HepG2 (cell line): ENCODE data around the gene MPIG6B. TPM values are rescaled to one million over a fixed set of nuclear protein-coding genes. Genes with fewer than 3 reads are reported as not detected.

Experiments used
- ATAC-seq: fragments of 200-7000 bp; cut with Tn5 transposase; 3 replicates; pipeline ENCODE4 v1.9.1; 2020; ENCODE audit warnings: mild to moderate bottlenecking, moderate library complexity
- BruUV-seq: library from RNA; stranded (reverse); fragments of 400-500 nt; replicated peaks from 2 replicates; lab custom pipeline; 2021; lab: Mats Ljungman, UMichigan
- CTCF ChIA-PET: fragments of 300-600 bp; formaldehyde crosslinking; extraction: SDS; loops from one replicate; lab custom pipeline; 2021; ENCODE audit warnings: low total read pairs, inconsistent platforms, low intra/inter-chr PET ratio; lab: Yijun Ruan, JAX
- POLR2A ChIA-PET: fragments of 350-600 bp; sonication (Branson Sonifier 250); formaldehyde crosslinking; loops from one replicate; lab custom pipeline; 2020; ENCODE audit warnings: antibody characterized with exemption, inconsistent platforms; lab: Yijun Ruan, JAX
- DNase-seq: peaks from one replicate; pipeline ENCODE4 v3.0.0-alpha.2; 2015; ENCODE audit warnings: low spot score
- FAIRE-seq: peaks from 3 replicates; lab custom pipeline; 2011; peaks lifted over from hg19 to GRCh38; lab: Jason Lieb, UNC
- H2AFZ ChIP-seq: one replicate; pipeline ENCODE4 v1.6.1; 2011; ENCODE audit warnings: low read length, inconsistent platforms
- H3K27ac ChIP-seq: fragments of 300-600 bp; 3 replicates; pipeline ENCODE4 v1.8.0; 2011; ENCODE audit warnings: mixed run types, mild to moderate bottlenecking, mixed read lengths, low read length, inconsistent platforms; ENCODE audit not compliant: insufficient read depth; ENCODE audit errors: extremely low read length
- H3K27me3 ChIP-seq, 2 experiments: fragments of 200-600 bp in 1 of 2; 2 replicates in 1 of 2; 3 replicates in 1 of 2; pipeline versions ENCODE4 v1.6.0 to v1.8.0; 2011; ENCODE audit warnings: low read length in 2 of 2, mild to moderate bottlenecking in 2 of 2, moderate library complexity in 2 of 2, inconsistent platforms in 1 of 2; ENCODE audit not compliant: insufficient read depth in 2 of 2, control insufficient read depth in 1 of 2
- H3K36me3 ChIP-seq, 2 experiments: fragments of 200-600 bp in 1 of 2; replicated peaks in 1 of 2; 2 replicates in 1 of 2; 3 replicates in 1 of 2; pipeline versions ENCODE4 v1.5.1 to v1.8.0; 2011; ENCODE audit warnings: low read length in 2 of 2, inconsistent platforms in 1 of 2; ENCODE audit not compliant: insufficient read depth in 2 of 2, control insufficient read depth in 1 of 2
- H3K4me1 ChIP-seq: 2 replicates; pipeline ENCODE4 v1.5.1; 2012; ENCODE audit warnings: low read length, inconsistent platforms; ENCODE audit not compliant: insufficient read depth
- H3K4me2 ChIP-seq: 2 replicates; pipeline ENCODE4 v1.6.0; 2011; ENCODE audit warnings: low read depth, low read length, inconsistent platforms
- H3K4me3 ChIP-seq, 3 experiments: fragments of 200-600 bp in 1 of 3; sonication (generic), shearing (Covaris generic) in 1 of 3; replicated peaks in 1 of 3; 2 replicates each; pipeline ENCODE4 v1.5.1; 2011 to 2016; ENCODE audit warnings: low read length in 3 of 3, inconsistent platforms in 2 of 3, low read depth in 2 of 3, mild to moderate bottlenecking in 2 of 3, control low read depth in 1 of 3, mixed read lengths in 1 of 3; ENCODE audit not compliant: insufficient read depth in 1 of 3
- H3K79me2 ChIP-seq: one replicate; pipeline ENCODE4 v1.6.1; 2011; ENCODE audit warnings: low read length, inconsistent platforms; ENCODE audit not compliant: insufficient read depth
- H3K9ac ChIP-seq: 2 replicates; pipeline ENCODE4 v1.6.0; 2011; ENCODE audit warnings: mild to moderate bottlenecking, low read depth, low read length, inconsistent platforms; ENCODE audit not compliant: insufficient read depth
- H3K9me3 ChIP-seq: 2 replicates; pipeline ENCODE4 v1.5.1; 2012; ENCODE audit warnings: mild to moderate bottlenecking, low read length
- H4K20me1 ChIP-seq: 2 replicates; pipeline ENCODE4 v1.6.0; 2011; ENCODE audit warnings: inconsistent platforms, mild to moderate bottlenecking, low read length, moderate library complexity; ENCODE audit not compliant: insufficient read depth
- ARID4A ChIP-seq: sonication (generic); formaldehyde crosslinking; IDR thresholded peaks from 2 replicates; pipeline ENCODE4 v1.5.0; 2020; ENCODE audit warnings: mild to moderate bottlenecking, missing genetic modification reagents, borderline replicate concordance
- ASH2L ChIP-seq: fragments of 300-600, 200-600 bp; sonication (generic); IDR thresholded peaks from 2 replicates; pipeline ENCODE4 v1.7.0; 2017; ENCODE audit warnings: low read depth, mild to moderate bottlenecking, moderate library complexity, mixed read lengths, low read length; ENCODE audit not compliant: insufficient read length
- ATAD3A ChIP-seq: sonication (generic); formaldehyde crosslinking; IDR thresholded peaks from 2 replicates; pipeline ENCODE4 v1.4.0; 2020; ENCODE audit warnings: missing genetic modification reagents
- CCAR2 ChIP-seq: fragments of 200-400 bp; formaldehyde crosslinking; optimal IDR thresholded peaks from 2 replicates; pipeline ENCODE3; 2018; ENCODE audit warnings: low read depth, mild to moderate bottlenecking, low read length, moderate library complexity
- ELK4 ChIP-seq: sonication (generic); formaldehyde crosslinking; IDR thresholded peaks from 2 replicates; pipeline ENCODE4 v1.9.0; 2021; ENCODE audit warnings: missing genetic modification reagents, borderline replicate concordance
- FOXO1 ChIP-seq: sonication (generic); formaldehyde crosslinking; IDR thresholded peaks from 2 replicates; pipeline ENCODE4 v1.4.0; 2020; ENCODE audit warnings: missing genetic modification reagents
- HNF4G ChIP-seq, 2 experiments: sonication (generic) in 1 of 2; formaldehyde crosslinking in 1 of 2; IDR thresholded peaks; 2 replicates each; pipeline versions ENCODE4 v1.4.0 to v1.6.1; 2011 to 2020; ENCODE audit warnings: borderline replicate concordance in 2 of 2, low read depth in 2 of 2, mild to moderate bottlenecking in 2 of 2, low read length in 1 of 2, missing genetic modification reagents in 1 of 2, moderate library complexity in 1 of 2
- KLF13 ChIP-seq: sonication (generic); formaldehyde crosslinking; IDR thresholded peaks from 2 replicates; pipeline ENCODE4 v1.4.0; 2020; ENCODE audit warnings: mild to moderate bottlenecking, missing genetic modification reagents
- PATZ1 ChIP-seq: sonication (generic); formaldehyde crosslinking; IDR thresholded peaks from 2 replicates; pipeline ENCODE4 v1.4.0; 2020; ENCODE audit warnings: missing genetic modification reagents
- SOX6 ChIP-seq, 2 experiments: fragments of 450-650 bp in 1 of 2; sonication (generic) in 1 of 2; formaldehyde crosslinking in 1 of 2; IDR thresholded peaks; 2 replicates each; pipeline versions ENCODE4 v1.4.0 to v1.6.1; 2017 to 2020; ENCODE audit warnings: antibody characterized with exemption in 1 of 2, mild to moderate bottlenecking in 1 of 2, missing genetic modification reagents in 1 of 2
- TOE1 ChIP-seq: sonication (generic); formaldehyde crosslinking; IDR thresholded peaks from 2 replicates; pipeline ENCODE4 v1.4.0; 2020; ENCODE audit warnings: mild to moderate bottlenecking, missing genetic modification reagents
- XRCC5 ChIP-seq: fragments of 200-400 bp; formaldehyde crosslinking; optimal IDR thresholded peaks from 2 replicates; pipeline ENCODE3; 2017; ENCODE audit warnings: mild to moderate bottlenecking, low read length
- ZC3H13 ChIP-seq: sonication (generic); formaldehyde crosslinking; IDR thresholded peaks from 2 replicates; pipeline ENCODE4 v1.8.1; 2023; ENCODE audit warnings: mild to moderate bottlenecking, missing genetic modification reagents, moderate library complexity
- ZKSCAN1 ChIP-seq: fragments of 150-350 bp; IDR thresholded peaks from 2 replicates; pipeline ENCODE4 v1.6.1; 2014; ENCODE audit warnings: low read length
- ZNF468 ChIP-seq: sonication (generic); formaldehyde crosslinking; IDR thresholded peaks from 2 replicates; pipeline ENCODE4 v1.8.0; 2022; ENCODE audit warnings: mild to moderate bottlenecking, moderate library complexity, missing genetic modification reagents
- ZNF768 ChIP-seq: sonication (generic); formaldehyde crosslinking; IDR thresholded peaks from 2 replicates; pipeline ENCODE4 v1.4.0; 2020; ENCODE audit warnings: missing genetic modification reagents
- WGBS: methylation state at CpG from one replicate; pipeline ENCODE4 v1.1.6; 2017; ENCODE audit warnings: low lambda C conversion rate; 5-methylcytosine and 5-hydroxymethylcytosine counted together
- in situ Hi-C: cut with HindIII; loops from 2 replicates; pipeline ENCODE4 v1.10.0; 2017; ENCODE audit warnings: low pct_unique_long_range_greater_than_20kb; ENCODE audit not compliant: extremely low pct_ligation_motif_present
- intact Hi-C: fragments of 100-400 bp; cut with micrococcal nuclease; formaldehyde crosslinking; loops from one replicate; pipeline ENCODE4 v1.10.0; 2022; ENCODE audit not compliant: unreplicated experiment
- polyA plus RNA-seq, 8 experiments: library from polyadenylated mRNA; depleted of rRNA in 3 of 8; stranded (reverse) in 7 of 8; unstranded in 1 of 8; fragments of >200 nt; fragmentation: Illumina TruSeq in 4 of 8; extraction: Trizol in 4 of 8; gene quantifications; 2 replicates each; pipeline versions ENCODE4 v1.2.1 to v1.2.3, GENCODE V29; 2011 to 2016; ENCODE audit warnings: low read depth in 4 of 8, missing spikeins in 1 of 8, mixed read lengths in 1 of 8; ENCODE audit not compliant: insufficient read depth in 1 of 8
- total RNA-seq, 5 experiments: library from RNA; depleted of rRNA; stranded (reverse); fragments of >200 nt; fragmentation: Illumina TruSeq; extraction: Trizol; gene quantifications; 2 replicates each; pipeline ENCODE4 v1.2.3, GENCODE V29; 2016; ENCODE audit warnings: low read depth in 1 of 5

MPIG6B gene
- total and polyA plus RNA-seq, 2 of the 13 experiments (the other 11 are each of a cell fraction or from before 2014, with no cell fraction given) = not detected

- WGBS = 2% methylated on average over 5 of the region's 5 CpGs
- BruUV-seq = no TSS peak
- TF ChIP-seq CCAR2 (peak; percentile 76), ZKSCAN1 (no peak), ZC3H13 (CRISPR knock-in tag) (no peak), ATAD3A (CRISPR knock-in tag) (no peak), HNF4G (IDR thresholded peaks at IDR 0.05; ENCODE audit: borderline replicate concordance, low read depth, low read length) (no peak), HNF4G (CRISPR knock-in tag; IDR thresholded peaks at IDR 0.05; ENCODE audit: borderline replicate concordance, low read depth) (no peak), SOX6 (IDR thresholded peaks at IDR 0.05) (no peak), SOX6 (CRISPR knock-in tag; IDR thresholded peaks at IDR 0.05) (peak; percentile 6), XRCC5 (peak; percentile 31), ASH2L (no peak), PATZ1 (CRISPR knock-in tag) (peak; percentile 62), KLF13 (no peak), ARID4A (CRISPR knock-in tag) (peak; percentile 15; the same call in 1 of the 2 replicates), ZNF768 (CRISPR knock-in tag) (no peak), ZNF468 (CRISPR knock-in tag) (no peak), FOXO1 (CRISPR knock-in tag) (no peak), ELK4 (no peak), TOE1 (CRISPR knock-in tag) (no peak)
Measured at GRCh38 chr6:31713991-31714684, 9.0 kb upstream of the MPIG6B start.

More at GRCh38 chr6:31713991-31714684, 9.0 kb upstream of the MPIG6B start:
- Histone ChIP-seq H3K4me3 (peak overlapping the region in 1 of 3 experiments; percentile 43; a peak in 2 of 6 replicates), H3K36me3 (no peaks in the 10 kb centered on the region), H3K27me3 (peaks cover 14 to 51% of the 10 kb centered on the region in 2 experiments; a peak in 4 of 5 replicates), H4K20me1 (no peaks in the 10 kb centered on the region), H3K79me2 (no peaks in the 10 kb centered on the region), H3K4me1 (peaks cover 34% of the 10 kb centered on the region), H3K4me2 (peak overlapping the region; percentile 63), H3K9me3 (no peaks in the 10 kb centered on the region), H3K27ac (no peak overlapping the region), H2AFZ (peak overlapping the region; percentile 5), H3K9ac (no peak overlapping the region; the same call in 1 of the 2 replicates)
- in situ Hi-C loops (no loop called here), intact Hi-C loops (no loop called here)
- no peak; the same call in 2 of the 3 replicates for ATAC-seq
- ChIA-PET POLR2A (interaction anchor here (0.6 to 5.1 kb wide), 18 partner anchors 11 to 188 kb away, joined by 3 to 31 read pairs (median 4); partner anchors contain the start of genes ABHD16A, APOM, C6orf47 and CLIC1), CTCF (no interaction called here)
- DNase-seq = peak; percentile 68
- FAIRE-seq = peak; percentile 32
